DND-41 (cell line): ENCODE data around the gene TMEM127.

Experiments used
- ATAC-seq: fragments of 200-7000 bp; cut with Tn5 transposase; 3 replicates; pipeline ENCODE4 v1.9.1; 2021; ENCODE audit warnings: low read depth; ENCODE audit not compliant: insufficient read depth
- DNase-seq: peaks from one replicate; pipeline ENCODE4 v3.0.0-alpha.2; 2020
- H2AFZ ChIP-seq: 2 replicates; pipeline ENCODE4 v1.6.0; 2012; ENCODE audit warnings: low read depth, low read length
- H3K27ac ChIP-seq: 2 replicates; pipeline ENCODE4 v1.5.1; 2012; ENCODE audit warnings: low read length, inconsistent platforms
- H3K27me3 ChIP-seq: fragments of 200-600 bp; sonication (generic); 2 replicates; pipeline ENCODE4 v1.6.0; 2012; ENCODE audit warnings: low read length, mild to moderate bottlenecking, inconsistent platforms; ENCODE audit not compliant: insufficient read depth, poor library complexity
- H3K36me3 ChIP-seq: 2 replicates; pipeline ENCODE4 v1.5.1; 2012; ENCODE audit warnings: low read length, inconsistent platforms; ENCODE audit not compliant: insufficient read depth
- H3K4me1 ChIP-seq: 2 replicates; pipeline ENCODE4 v1.5.1; 2012; ENCODE audit warnings: mild to moderate bottlenecking, low read length; ENCODE audit not compliant: insufficient read depth
- H3K4me2 ChIP-seq: 2 replicates; pipeline ENCODE4 v1.6.0; 2012; ENCODE audit warnings: mild to moderate bottlenecking, moderate library complexity, low read length, inconsistent platforms; ENCODE audit not compliant: insufficient read depth
- H3K4me3 ChIP-seq, 2 experiments: fragments of 200-600 bp in 1 of 2; shearing (Covaris generic) in 1 of 2; 2 replicates each; pipeline ENCODE4 v1.5.1; 2012 to 2016; ENCODE audit warnings: inconsistent platforms in 2 of 2, low read length in 2 of 2, mild to moderate bottlenecking in 2 of 2, low read depth in 1 of 2, moderate library complexity in 1 of 2
- H3K79me2 ChIP-seq: 2 replicates; pipeline ENCODE4 v1.6.0; 2012; ENCODE audit warnings: low read length, inconsistent platforms; ENCODE audit not compliant: insufficient read depth
- H3K9ac ChIP-seq: 2 replicates; pipeline ENCODE4 v1.6.0; 2012; ENCODE audit warnings: low read depth, mild to moderate bottlenecking, inconsistent platforms, low read length, moderate library complexity
- H3K9me3 ChIP-seq: 2 replicates; pipeline ENCODE4 v1.5.1; 2012; ENCODE audit warnings: low read length, moderate library complexity, mild to moderate bottlenecking, inconsistent platforms; ENCODE audit not compliant: insufficient read depth, severe bottlenecking
- H4K20me1 ChIP-seq: 2 replicates; pipeline ENCODE4 v1.6.0; 2012; ENCODE audit warnings: low read length; ENCODE audit not compliant: insufficient read depth
- EZH2 ChIP-seq: IDR thresholded peaks from 3 replicates; pipeline ENCODE4 v1.6.1; 2012; ENCODE audit warnings: borderline replicate concordance, low read depth, mild to moderate bottlenecking, moderate library complexity, low read length, inconsistent platforms; ENCODE audit not compliant: severe bottlenecking
- TF ChIP-seq, protein P1 (sequence below): IDR thresholded peaks from 2 replicates; pipeline ENCODE4 v1.5.1; 2012; ENCODE audit warnings: borderline replicate concordance, low read length, moderate library complexity, mild to moderate bottlenecking; ENCODE audit not compliant: poor library complexity, severe bottlenecking; ENCODE audit errors: extremely low read depth

The TMEM127 gene

GRCh38 chr2:96239091-96239490 is 26.7 kb downstream of the TMEM127 start:
- no peaks in the 10 kb centered on the region for H3K9me3 ChIP-seq
- no peaks in the 10 kb centered on the region for H3K79me2 ChIP-seq
- no peak overlapping the region for H3K9ac ChIP-seq
- DNase-seq (no peak), ATAC-seq (no peak)
- H3K4me2 ChIP-seq = no peak overlapping the region
- no peaks in the 10 kb centered on the region for H3K27me3 ChIP-seq
- no peaks in the 10 kb centered on the region for H4K20me1 ChIP-seq
- H3K4me3 ChIP-seq = no peak overlapping the region
- peaks cover 8% of the 10 kb centered on the region; the same call in 1 of the 2 replicates for H3K36me3 ChIP-seq
- no peak for TF ChIP-seq EZH2
- TF ChIP-seq, protein P1, sequence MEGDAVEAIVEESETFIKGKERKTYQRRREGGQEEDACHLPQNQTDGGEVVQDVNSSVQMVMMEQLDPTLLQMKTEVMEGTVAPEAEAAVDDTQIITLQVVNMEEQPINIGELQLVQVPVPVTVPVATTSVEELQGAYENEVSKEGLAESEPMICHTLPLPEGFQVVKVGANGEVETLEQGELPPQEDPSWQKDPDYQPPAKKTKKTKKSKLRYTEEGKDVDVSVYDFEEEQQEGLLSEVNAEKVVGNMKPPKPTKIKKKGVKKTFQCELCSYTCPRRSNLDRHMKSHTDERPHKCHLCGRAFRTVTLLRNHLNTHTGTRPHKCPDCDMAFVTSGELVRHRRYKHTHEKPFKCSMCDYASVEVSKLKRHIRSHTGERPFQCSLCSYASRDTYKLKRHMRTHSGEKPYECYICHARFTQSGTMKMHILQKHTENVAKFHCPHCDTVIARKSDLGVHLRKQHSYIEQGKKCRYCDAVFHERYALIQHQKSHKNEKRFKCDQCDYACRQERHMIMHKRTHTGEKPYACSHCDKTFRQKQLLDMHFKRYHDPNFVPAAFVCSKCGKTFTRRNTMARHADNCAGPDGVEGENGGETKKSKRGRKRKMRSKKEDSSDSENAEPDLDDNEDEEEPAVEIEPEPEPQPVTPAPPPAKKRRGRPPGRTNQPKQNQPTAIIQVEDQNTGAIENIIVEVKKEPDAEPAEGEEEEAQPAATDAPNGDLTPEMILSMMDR = no peak
- no peak overlapping the region for H3K27ac ChIP-seq
- H2AFZ ChIP-seq = no peak overlapping the region
- no peaks in the 10 kb centered on the region for H3K4me1 ChIP-seq

- Histone ChIP-seq H3K9me3 (no peaks in the 10 kb centered on the region), H3K4me3 (no peak overlapping the region), H3K4me2 (no peak overlapping the region), H3K27me3 (no peaks in the 10 kb centered on the region), H4K20me1 (no peaks in the 10 kb centered on the region), H3K27ac (no peak overlapping the region), H3K79me2 (no peaks in the 10 kb centered on the region), H3K36me3 (peaks cover 8% of the 10 kb centered on the region; the same call in 1 of the 2 replicates), H3K4me1 (no peaks in the 10 kb centered on the region), H2AFZ (no peak overlapping the region), H3K9ac (no peak overlapping the region)
- DNase-seq (no peak), ATAC-seq (no peak)
- TF ChIP-seq EZH2 = no peak
- TF ChIP-seq, protein P1 = no peak
Measured at GRCh38 chr2:96238266-96238665, 27.5 kb downstream of the TMEM127 start.

- Histone ChIP-seq H2AFZ (no peak overlapping the region), H4K20me1 (no peaks in the 10 kb centered on the region), H3K4me3 (no peak overlapping the region), H3K79me2 (no peaks in the 10 kb centered on the region), H3K36me3 (peaks cover 8% of the 10 kb centered on the region; the same call in 1 of the 2 replicates), H3K27me3 (no peaks in the 10 kb centered on the region), H3K9ac (no peak overlapping the region), H3K4me2 (no peak overlapping the region), H3K4me1 (no peaks in the 10 kb centered on the region), H3K27ac (no peak overlapping the region), H3K9me3 (no peaks in the 10 kb centered on the region)
- ATAC-seq (no peak), DNase-seq (no peak)
- TF ChIP-seq, protein P1 = no peak
- TF ChIP-seq EZH2 = no peak
Measured at GRCh38 chr2:96236882-96237281, 28.9 kb downstream of the TMEM127 start.

GRCh38 chr2:96233880-96234316 is 31.9 kb downstream of the TMEM127 start:
- H3K27me3 ChIP-seq = no peaks in the 10 kb centered on the region
- ATAC-seq (peak; percentile 40; the same call in 1 of the 3 replicates), DNase-seq (no peak)
- H3K9me3 ChIP-seq = no peaks in the 10 kb centered on the region
- H2AFZ ChIP-seq = no peak overlapping the region
- no peaks in the 10 kb centered on the region for H4K20me1 ChIP-seq
- TF ChIP-seq, protein P1 = peak; percentile 4
- no peak for TF ChIP-seq EZH2
- H3K4me3 ChIP-seq = no peak overlapping the region
- H3K4me2 ChIP-seq = no peak overlapping the region
- H3K9ac ChIP-seq = no peak overlapping the region
- H3K27ac ChIP-seq = no peak overlapping the region
- no peaks in the 10 kb centered on the region for H3K79me2 ChIP-seq
- no peaks in the 10 kb centered on the region for H3K4me1 ChIP-seq
- H3K36me3 ChIP-seq = no peaks in the 10 kb centered on the region
